IMR-90 (cell line): ENCODE data around the gene SCIN. TPM values are rescaled to one million over a fixed set of nuclear protein-coding genes. Genes with fewer than 3 reads are reported as not detected.

Experiments used
- ATAC-seq: fragments of 200-7000 bp; cut with Tn5 transposase; 2 replicates; pipeline ENCODE4 v1.9.1; 2020; ENCODE audit warnings: low read depth, mild to moderate bottlenecking, moderate library complexity
- BruUV-seq: library from RNA; stranded (reverse); fragments of 400-500 nt; replicated peaks from 2 replicates; lab custom pipeline; 2021; lab: Mats Ljungman, UMichigan
- CTCF ChIA-PET: fragments of 300-600 bp; formaldehyde crosslinking; extraction: SDS; loops from one replicate; lab custom pipeline; 2021; ENCODE audit warnings: antibody characterized with exemption; lab: Yijun Ruan, JAX
- POLR2A ChIA-PET: fragments of 300-600 bp; sonication (Branson Sonifier 250); formaldehyde crosslinking; loops from one replicate; lab custom pipeline; 2022; ENCODE audit warnings: antibody characterized with exemption; ENCODE audit not compliant: unreplicated experiment; lab: Charles Lee
- DNase-seq: peaks from one replicate; pipeline ENCODE4 v3.0.0; 2013
- H2AFZ ChIP-seq: replicated peaks from 2 replicates; pipeline ENCODE3; 2013; ENCODE audit warnings: low read length, mild to moderate bottlenecking; ENCODE audit not compliant: poor library complexity
- H2AK5ac ChIP-seq: 2 replicates; pipeline ENCODE4 v1.6.1; 2013; ENCODE audit warnings: low read depth, low read length, inconsistent platforms
- H2AK9ac ChIP-seq: replicated peaks from 2 replicates; pipeline ENCODE3; 2013; ENCODE audit warnings: mild to moderate bottlenecking, low read depth, low read length, moderate library complexity; ENCODE audit not compliant: poor library complexity
- H2BK120ac ChIP-seq: 2 replicates; pipeline ENCODE4 v1.6.1; 2013; ENCODE audit warnings: low read depth, low read length, inconsistent platforms
- H2BK15ac ChIP-seq: 3 replicates; pipeline ENCODE4 v1.6.1; 2013; ENCODE audit warnings: low read depth, low read length, inconsistent platforms
- H2BK20ac ChIP-seq: 2 replicates; pipeline ENCODE4 v1.6.1; 2013; ENCODE audit warnings: low read depth, mild to moderate bottlenecking, inconsistent platforms, low read length, moderate library complexity
- H2BK5ac ChIP-seq: 2 replicates; pipeline ENCODE4 v1.6.1; 2013; ENCODE audit warnings: mild to moderate bottlenecking, low read depth, low read length, inconsistent platforms; ENCODE audit not compliant: poor library complexity, severe bottlenecking
- H3K14ac ChIP-seq: replicated peaks from 2 replicates; pipeline ENCODE4 v1.6.1; 2013; ENCODE audit warnings: low read depth, low read length, inconsistent platforms
- H3K18ac ChIP-seq: 2 replicates; pipeline ENCODE4 v1.6.1; 2013; ENCODE audit warnings: low read depth, low read length, control low read depth
- H3K23ac ChIP-seq: 2 replicates; pipeline ENCODE4 v1.6.1; 2013; ENCODE audit warnings: low read depth, low read length, inconsistent platforms
- H3K27ac ChIP-seq: 2 replicates; pipeline ENCODE4 v1.5.1; 2013; ENCODE audit warnings: mild to moderate bottlenecking, control low read depth, low read length; ENCODE audit not compliant: insufficient read depth
- H3K27me3 ChIP-seq: 2 replicates; pipeline ENCODE4 v1.6.1; 2013; ENCODE audit warnings: low read length; ENCODE audit not compliant: control insufficient read depth, insufficient read depth
- H3K36me3 ChIP-seq: 2 replicates; pipeline ENCODE4 v1.6.1; 2013; ENCODE audit warnings: low read length, mixed read lengths; ENCODE audit not compliant: control insufficient read depth, insufficient read depth
- H3K4ac ChIP-seq: 2 replicates; pipeline ENCODE4 v1.6.1; 2013; ENCODE audit warnings: low read depth, low read length, inconsistent platforms
- H3K4me1 ChIP-seq: 2 replicates; pipeline ENCODE4 v1.6.1; 2013; ENCODE audit warnings: low read length, mixed read lengths; ENCODE audit not compliant: control insufficient read depth, insufficient read depth
- H3K4me2 ChIP-seq: 2 replicates; pipeline ENCODE4 v1.6.1; 2013; ENCODE audit warnings: low read depth, mild to moderate bottlenecking, control low read depth, low read length, moderate library complexity
- H3K4me3 ChIP-seq: 2 replicates; pipeline ENCODE4 v1.5.1; 2013; ENCODE audit warnings: low read depth, mild to moderate bottlenecking, control low read depth, low read length, moderate library complexity; ENCODE audit not compliant: insufficient read depth
- H3K56ac ChIP-seq: 2 replicates; pipeline ENCODE4 v1.6.1; 2013; ENCODE audit warnings: low read length, inconsistent platforms; ENCODE audit not compliant: insufficient read depth; ENCODE audit errors: extremely low read depth
- H3K79me1 ChIP-seq, 2 experiments: 2 replicates each; pipeline ENCODE4 v1.6.1; 2013; ENCODE audit warnings: low read length in 2 of 2, inconsistent platforms in 1 of 2, low read depth in 1 of 2
- H3K9ac ChIP-seq: 2 replicates; pipeline ENCODE4 v1.6.1; 2013; ENCODE audit warnings: low read depth, low read length, control low read depth
- H3K9me1 ChIP-seq: 2 replicates; pipeline ENCODE4 v1.6.1; 2013; ENCODE audit warnings: low read length, inconsistent platforms; ENCODE audit not compliant: insufficient read depth
- H3K9me3 ChIP-seq: 2 replicates; pipeline ENCODE4 v1.6.1; 2013; ENCODE audit warnings: low read length; ENCODE audit not compliant: control insufficient read depth, insufficient read depth
- H4K20me1 ChIP-seq: 2 replicates; pipeline ENCODE4 v1.6.1; 2013; ENCODE audit warnings: low read length, inconsistent platforms; ENCODE audit not compliant: insufficient read depth
- H4K5ac ChIP-seq: 2 replicates; pipeline ENCODE4 v1.6.1; 2013; ENCODE audit warnings: mild to moderate bottlenecking, low read depth, low read length, control low read depth
- H4K8ac ChIP-seq, 2 experiments: 2 replicates each; pipeline ENCODE4 v1.6.1; 2013; ENCODE audit warnings: low read depth in 2 of 2, low read length in 2 of 2, control low read depth in 1 of 2, inconsistent platforms in 1 of 2
- H4K91ac ChIP-seq: 2 replicates; pipeline ENCODE4 v1.6.1; 2013; ENCODE audit warnings: low read depth, low read length, inconsistent platforms; ENCODE audit not compliant: insufficient read depth
- BHLHE40 ChIP-seq: fragments of 150-350 bp; IDR thresholded peaks from 2 replicates; pipeline ENCODE4 v1.6.1; 2016; ENCODE audit warnings: mild to moderate bottlenecking, low read depth, low read length
- WGBS, 2 experiments: methylation state at CpG; one replicate each; pipeline versions ENCODE4 v1.1.5 to v1.1.7; 2013; ENCODE audit warnings: missing lambda C conversion rate in 2 of 2; ENCODE audit not compliant: insufficient read length in 1 of 2; ENCODE audit errors: extremely low coverage in 2 of 2; 5-methylcytosine and 5-hydroxymethylcytosine counted together
- dilution Hi-C: fragments of 300-500 bp; cut with HindIII; formaldehyde crosslinking; loops from one replicate; pipeline ENCODE4 v1.14.3; 2018; ENCODE audit warnings: low sequenced_read_pairs; ENCODE audit not compliant: unreplicated experiment
- in situ Hi-C: fragments of 300-500 bp; cut with MboI; formaldehyde crosslinking; loops from 3 replicates; pipeline ENCODE4 v1.14.3; 2019; ENCODE audit warnings: low sequenced_read_pairs, inconsistent platforms, mixed read lengths
- intact Hi-C: fragments of 100-400 bp; cut with micrococcal nuclease; formaldehyde crosslinking; loops from 2 replicates; pipeline ENCODE4 v1.10.0; 2022
- polyA plus RNA-seq, 3 experiments: library from polyadenylated mRNA; depleted of rRNA; stranded (reverse); fragments of >200 nt; gene quantifications; 2 replicates each; pipeline ENCODE4 v1.2.3, GENCODE V29; 2012; ENCODE audit warnings: low replicate concordance in 1 of 3
- total RNA-seq: library from RNA; depleted of rRNA; stranded (reverse); fragments of >200 nt; gene quantifications from 2 replicates; pipeline ENCODE4 v1.2.3, GENCODE V29; 2012
- TF ChIP-seq, protein P1 (sequence below): conservative IDR thresholded peaks from 2 replicates; pipeline ENCODE4 v1.5.1; 2012; ENCODE audit warnings: mild to moderate bottlenecking, low read depth, low read length, improper control_type of control experiment

Gene SCIN
- total and polyA plus RNA-seq, 2 of the 4 experiments (the other 2 are of a cell fraction) = under 0.01 to 0.05 TPM

DNA sequence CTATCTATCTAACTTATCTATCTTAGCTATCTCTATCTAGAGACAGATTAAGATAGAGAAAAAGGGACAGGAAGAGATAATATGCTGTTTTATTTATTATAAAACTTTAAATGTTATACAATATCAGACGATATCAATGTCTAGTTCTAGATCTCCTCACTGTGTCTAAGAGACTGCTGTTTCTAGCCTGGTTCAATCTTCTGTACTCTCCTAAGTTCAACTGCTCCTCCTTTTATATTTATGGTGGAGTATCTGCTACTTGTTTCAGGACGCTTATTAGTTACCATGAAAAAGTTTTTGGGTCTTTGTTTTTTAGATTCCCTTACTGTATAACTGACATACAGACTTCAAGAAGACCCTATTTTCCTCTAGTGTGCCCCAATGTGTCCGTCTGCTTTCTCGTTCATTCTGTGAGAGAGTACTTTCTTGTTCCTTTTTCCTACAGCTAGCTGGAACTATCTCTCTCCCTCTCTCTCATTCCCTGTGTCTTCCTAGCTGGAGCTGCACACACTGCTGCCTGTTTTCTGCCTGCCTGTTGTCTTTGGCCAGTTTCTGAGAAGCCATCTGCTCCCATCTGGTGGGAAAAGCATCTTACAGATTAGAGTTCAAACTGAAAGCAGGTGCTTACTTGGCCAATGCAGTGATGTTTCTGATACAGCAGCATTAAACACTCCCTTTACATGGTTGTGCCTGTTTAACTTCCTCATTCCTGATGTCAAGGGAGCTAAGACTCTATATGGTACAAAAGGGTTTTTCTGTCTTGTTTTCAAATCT is 67.5 kb downstream of the SCIN start:
- H4K5ac ChIP-seq = no peak overlapping the region
- peak; percentile 29 for ATAC-seq
- BruUV-seq = no TSS peak
- 0 out of 2 replicates have a peak overlapping the region, but pooled peaks have one; percentile 10 for H2BK120ac ChIP-seq
- H2BK20ac ChIP-seq = no peak overlapping the region; the same call in 1 of the 2 replicates
- no peaks in the 10 kb centered on the region for H4K20me1 ChIP-seq
- H3K23ac ChIP-seq = no peak overlapping the region; the same call in 1 of the 2 replicates
- ChIA-PET CTCF (interaction anchor here (0.6 to 1.5 kb wide), 6 partner anchors 14 to 625 kb away, joined by 3 to 7 read pairs (median 4); no protein-coding TSS in a partner anchor), POLR2A (no interaction called here)
- H3K4me3 ChIP-seq = no peak overlapping the region
- no peaks in the 10 kb centered on the region for H3K79me1 ChIP-seq
- H3K27ac ChIP-seq = no peak overlapping the region
- H2AK5ac ChIP-seq = no peak overlapping the region
- no peak overlapping the region for H3K18ac ChIP-seq
- H3K4ac ChIP-seq = no peak overlapping the region
- intact Hi-C loops = no loop called here
- TF ChIP-seq, protein P1, sequence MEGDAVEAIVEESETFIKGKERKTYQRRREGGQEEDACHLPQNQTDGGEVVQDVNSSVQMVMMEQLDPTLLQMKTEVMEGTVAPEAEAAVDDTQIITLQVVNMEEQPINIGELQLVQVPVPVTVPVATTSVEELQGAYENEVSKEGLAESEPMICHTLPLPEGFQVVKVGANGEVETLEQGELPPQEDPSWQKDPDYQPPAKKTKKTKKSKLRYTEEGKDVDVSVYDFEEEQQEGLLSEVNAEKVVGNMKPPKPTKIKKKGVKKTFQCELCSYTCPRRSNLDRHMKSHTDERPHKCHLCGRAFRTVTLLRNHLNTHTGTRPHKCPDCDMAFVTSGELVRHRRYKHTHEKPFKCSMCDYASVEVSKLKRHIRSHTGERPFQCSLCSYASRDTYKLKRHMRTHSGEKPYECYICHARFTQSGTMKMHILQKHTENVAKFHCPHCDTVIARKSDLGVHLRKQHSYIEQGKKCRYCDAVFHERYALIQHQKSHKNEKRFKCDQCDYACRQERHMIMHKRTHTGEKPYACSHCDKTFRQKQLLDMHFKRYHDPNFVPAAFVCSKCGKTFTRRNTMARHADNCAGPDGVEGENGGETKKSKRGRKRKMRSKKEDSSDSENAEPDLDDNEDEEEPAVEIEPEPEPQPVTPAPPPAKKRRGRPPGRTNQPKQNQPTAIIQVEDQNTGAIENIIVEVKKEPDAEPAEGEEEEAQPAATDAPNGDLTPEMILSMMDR = no peak
- no peak for TF ChIP-seq BHLHE40
- H2AK9ac ChIP-seq = no peak overlapping the region
- H3K9ac ChIP-seq = no peak overlapping the region
- H3K9me1 ChIP-seq = no peaks in the 10 kb centered on the region
- H2BK5ac ChIP-seq = no peak overlapping the region
- H3K4me1 ChIP-seq = no peaks in the 10 kb centered on the region
- no peak overlapping the region for H3K14ac ChIP-seq
- peak overlapping the region in 1 of 2 experiments; percentile 15; a peak in 1 of 4 replicates for H4K8ac ChIP-seq
- peak overlapping the region; percentile 91 for H3K4me2 ChIP-seq
- H4K91ac ChIP-seq = no peak overlapping the region
- H3K9me3 ChIP-seq = no peaks in the 10 kb centered on the region
- H2BK15ac ChIP-seq = no peak overlapping the region
- peak; percentile 44 for DNase-seq
- H3K56ac ChIP-seq = no peak overlapping the region
- dilution Hi-C loops = no loop called here
- H3K36me3 ChIP-seq = no peaks in the 10 kb centered on the region
- in situ Hi-C loops = no loop called here
- peak overlapping the region; percentile 67 for H2AFZ ChIP-seq
- H3K27me3 ChIP-seq = no peaks in the 10 kb centered on the region; the same call in 1 of the 2 replicates
- no CpG with 5 or more reads among the region's 4 CpGs for WGBS, 2 experiments
